ENCODE data around the gene PAX8.
"Not testable (repeated sequence)": the region's sequence is repeated elsewhere in the genome, so short reads cannot be mapped to it uniquely, and the experiment has no call there.

Gene PAX8

GRCh38 chr2:113237604-113238160 lies 41.0 kb downstream of the PAX8 start:
- H3K36me3 ChIP-seq (ENCODE audit: insufficient read depth, insufficient read length, low read length) = peaks cover 56% of the 10 kb centered on the region
- no peaks in the 10 kb centered on the region for H3K27me3 ChIP-seq (ENCODE audit: insufficient read depth, insufficient read length)
- H3K9me3 ChIP-seq (ENCODE audit: insufficient read depth, low read length) = 0 out of 2 replicates have a peak, but pooled peaks cover 4% of the 10 kb centered on the region
- H3K9ac ChIP-seq (ENCODE audit: insufficient read length, low read depth) = no peak overlapping the region
- H3K4me3 ChIP-seq (ENCODE audit: insufficient read length, low read depth) = no peak overlapping the region
- peaks cover 15% of the 10 kb centered on the region for H3K4me1 ChIP-seq (ENCODE audit: insufficient read depth, insufficient read length)
- TF ChIP-seq YY1 (IDR thresholded peaks at IDR 0.05; ENCODE audit: insufficient read depth, insufficient read length) (no peak), SUZ12 (IDR thresholded peaks at IDR 0.05; ENCODE audit: extremely low read depth, insufficient read depth, insufficient read length) (no peak)
- DNase-seq (ENCODE audit: low read depth, low spot score) = no peak

GRCh38 chr2:113236367-113237159 lies 42.2 kb downstream of the PAX8 start:
- 0 out of 2 replicates have a peak, but pooled peaks cover 4% of the 10 kb centered on the region for H3K9me3 ChIP-seq (ENCODE audit: insufficient read depth, low read length)
- peak overlapping the region; percentile 10 for H3K4me3 ChIP-seq (ENCODE audit: insufficient read length, low read depth)
- no peaks in the 10 kb centered on the region for H3K27me3 ChIP-seq (ENCODE audit: insufficient read depth, insufficient read length)
- DNase-seq (ENCODE audit: low read depth, low spot score) = no peak
- H3K4me1 ChIP-seq (ENCODE audit: insufficient read depth, insufficient read length) = peaks cover 15% of the 10 kb centered on the region
- no peak for TF ChIP-seq ZNF274 (IDR thresholded peaks at IDR 0.05; ENCODE audit: low read depth, low read length)
- peaks cover 46% of the 10 kb centered on the region for H3K36me3 ChIP-seq (ENCODE audit: insufficient read depth, insufficient read length, low read length)
- peak overlapping the region; percentile 5 for H3K9ac ChIP-seq (ENCODE audit: insufficient read length, low read depth)

- not testable (repeated sequence) for H3K9me3 ChIP-seq (ENCODE audit: insufficient read depth, low read length); H3K4me1 ChIP-seq (ENCODE audit: insufficient read depth, insufficient read length); H3K27me3 ChIP-seq (ENCODE audit: insufficient read depth, insufficient read length)
- Histone ChIP-seq H3K36me3 (ENCODE audit: insufficient read depth, insufficient read length, low read length) (peaks cover 41% of the 10 kb centered on the region), H3K9ac (ENCODE audit: insufficient read length, low read depth) (peak overlapping the region; percentile 81), H3K4me3 (ENCODE audit: insufficient read length, low read depth) (peak overlapping the region; percentile 60)
- DNase-seq (ENCODE audit: low read depth, low spot score) = peak; percentile 62
Measured at GRCh38 chr2:113235347-113236226, 43.1 kb downstream of the PAX8 start.

GRCh38 chr2:113234721-113235346 lies 43.9 kb downstream of the PAX8 start:
- DNase-seq (ENCODE audit: low read depth, low spot score) = no peak
- H3K9me3 ChIP-seq (ENCODE audit: insufficient read depth, low read length) = 0 out of 2 replicates have a peak, but pooled peaks cover 4% of the 10 kb centered on the region
- peak overlapping the region; percentile 66 for H3K9ac ChIP-seq (ENCODE audit: insufficient read length, low read depth)
- no peak for TF ChIP-seq SUZ12 (IDR thresholded peaks at IDR 0.05; ENCODE audit: extremely low read depth, insufficient read depth, insufficient read length)
- TF ChIP-seq YY1 (IDR thresholded peaks at IDR 0.05; ENCODE audit: insufficient read depth, insufficient read length) = no peak
- TF ChIP-seq ZNF274 (IDR thresholded peaks at IDR 0.05; ENCODE audit: low read depth, low read length) = no peak
- peaks cover 2% of the 10 kb centered on the region for H3K4me1 ChIP-seq (ENCODE audit: insufficient read depth, insufficient read length)
- H3K27me3 ChIP-seq (ENCODE audit: insufficient read depth, insufficient read length) = no peaks in the 10 kb centered on the region
- H3K4me3 ChIP-seq (ENCODE audit: insufficient read length, low read depth) = peak overlapping the region; percentile 60
- peaks cover 35% of the 10 kb centered on the region for H3K36me3 ChIP-seq (ENCODE audit: insufficient read depth, insufficient read length, low read length)

GRCh38 chr2:113233593-113234550 lies 44.8 kb downstream of the PAX8 start:
- no peak for TF ChIP-seq SUZ12 (IDR thresholded peaks at IDR 0.05; ENCODE audit: extremely low read depth, insufficient read depth, insufficient read length)
- no peak for TF ChIP-seq ZNF274 (IDR thresholded peaks at IDR 0.05; ENCODE audit: low read depth, low read length)
- TF ChIP-seq YY1 (IDR thresholded peaks at IDR 0.05; ENCODE audit: insufficient read depth, insufficient read length) = no peak
- Histone ChIP-seq H3K27me3 (ENCODE audit: insufficient read depth, insufficient read length) (no peaks in the 10 kb centered on the region), H3K36me3 (ENCODE audit: insufficient read depth, insufficient read length, low read length) (peaks cover 27% of the 10 kb centered on the region), H3K9me3 (ENCODE audit: insufficient read depth, low read length) (0 out of 2 replicates have a peak, but pooled peaks cover 4% of the 10 kb centered on the region), H3K4me3 (ENCODE audit: insufficient read length, low read depth) (no peak overlapping the region), H3K9ac (ENCODE audit: insufficient read length, low read depth) (no peak overlapping the region), H3K4me1 (ENCODE audit: insufficient read depth, insufficient read length) (no peaks in the 10 kb centered on the region)
- no peak for DNase-seq (ENCODE audit: low read depth, low spot score)

GRCh38 chr2:113232740-113233139 lies 46.0 kb downstream of the PAX8 start:
- DNase-seq (ENCODE audit: low read depth, low spot score) = no peak
- no peak overlapping the region for H3K9ac ChIP-seq (ENCODE audit: insufficient read length, low read depth)
- no peak for TF ChIP-seq YY1 (IDR thresholded peaks at IDR 0.05; ENCODE audit: insufficient read depth, insufficient read length)
- no peak for TF ChIP-seq ZNF274 (IDR thresholded peaks at IDR 0.05; ENCODE audit: low read depth, low read length)
- TF ChIP-seq SUZ12 (IDR thresholded peaks at IDR 0.05; ENCODE audit: extremely low read depth, insufficient read depth, insufficient read length) = no peak
- no peak overlapping the region for H3K4me3 ChIP-seq (ENCODE audit: insufficient read length, low read depth)
- H3K4me1 ChIP-seq (ENCODE audit: insufficient read depth, insufficient read length) = no peaks in the 10 kb centered on the region
- 0 out of 2 replicates have a peak, but pooled peaks cover 4% of the 10 kb centered on the region for H3K9me3 ChIP-seq (ENCODE audit: insufficient read depth, low read length)
- H3K27me3 ChIP-seq (ENCODE audit: insufficient read depth, insufficient read length) = no peaks in the 10 kb centered on the region
- H3K36me3 ChIP-seq (ENCODE audit: insufficient read depth, insufficient read length, low read length) = peaks cover 16% of the 10 kb centered on the region
